ENCODE measurements around the gene OR2C3.
"Not testable (repeated sequence)": the region's sequence is repeated elsewhere in the genome, so short reads cannot be mapped to it uniquely, and the experiment has no call there.

Gene OR2C3

DNA sequence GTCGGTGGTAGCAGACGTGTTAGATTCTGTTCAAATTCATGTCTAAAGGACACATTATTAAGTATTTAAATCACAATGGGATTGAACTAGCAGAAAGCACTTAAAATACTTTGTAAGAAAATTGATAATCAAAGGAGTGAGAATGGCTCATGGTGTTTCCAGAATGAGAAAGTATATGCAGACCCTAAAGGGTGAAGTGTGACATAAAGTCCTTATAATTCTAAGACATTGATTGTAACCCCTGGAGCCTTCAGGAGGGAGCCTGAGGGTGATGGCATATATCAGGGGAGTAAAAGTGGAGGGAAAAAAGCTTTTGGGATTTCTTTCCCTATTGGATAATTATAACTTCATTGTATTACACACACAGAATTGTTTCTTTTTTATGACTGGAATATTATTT is at the start of gene OR2C3:
Gene OR2C3, minus strand, starts transcription at position 101 of the 400 bp plus-strand sequence. CDS start 3,929 bp downstream, outside the sequence.
- no peak for DNase-seq

GRCh38 chr1:247578946-247579460 is 42.8 kb upstream of the OR2C3 start:
- DNase-seq: no peak

- DNase-seq: no peak
Observed at GRCh38 chr1:247576514-247576913, 40.3 kb upstream of the OR2C3 start.

GRCh38 chr1:247574664-247575063 is 38.4 kb upstream of the OR2C3 start:
- DNase-seq: no peak

DNA sequence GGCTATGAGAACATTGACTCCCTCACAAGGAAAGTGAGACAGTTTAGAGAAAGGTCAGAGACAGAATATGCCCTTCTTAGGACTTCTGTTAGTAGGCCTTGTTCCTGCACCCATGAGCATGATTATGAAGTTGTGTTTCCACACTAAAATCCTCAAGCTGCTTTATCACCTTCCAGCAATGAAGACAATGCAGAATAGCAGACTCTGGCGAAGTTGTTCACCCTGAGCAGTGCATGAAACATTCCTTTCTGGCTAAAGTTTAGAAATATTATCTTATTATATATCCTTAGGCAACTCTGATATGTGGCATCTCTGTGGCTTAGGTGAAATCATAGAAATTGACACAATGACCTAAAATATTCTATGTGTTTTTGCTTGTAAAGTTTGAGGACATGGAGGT is 38.0 kb upstream of the OR2C3 start:
- DNase-seq: no peak

DNA sequence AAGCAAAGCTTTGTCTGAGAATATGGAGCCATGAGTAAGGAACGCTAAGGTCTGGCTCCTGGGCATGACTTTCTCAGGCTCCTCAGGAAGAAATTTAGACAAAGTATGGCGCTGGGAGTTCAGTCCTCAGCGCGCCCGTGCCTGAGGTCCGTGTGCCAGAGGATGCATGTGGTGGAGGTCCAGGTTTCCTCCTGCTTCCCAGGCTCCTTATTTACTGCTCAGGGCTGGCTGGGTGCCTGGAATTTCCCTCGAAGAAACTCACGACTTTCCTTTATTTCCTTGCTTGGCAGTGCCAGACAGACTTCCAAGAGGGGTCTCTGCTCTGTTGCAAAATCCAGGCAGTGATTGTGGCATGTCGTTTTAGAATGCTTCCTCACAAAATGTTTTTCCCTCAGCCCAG is 26.0 kb upstream of the OR2C3 start:
- DNase-seq: no peak

DNA sequence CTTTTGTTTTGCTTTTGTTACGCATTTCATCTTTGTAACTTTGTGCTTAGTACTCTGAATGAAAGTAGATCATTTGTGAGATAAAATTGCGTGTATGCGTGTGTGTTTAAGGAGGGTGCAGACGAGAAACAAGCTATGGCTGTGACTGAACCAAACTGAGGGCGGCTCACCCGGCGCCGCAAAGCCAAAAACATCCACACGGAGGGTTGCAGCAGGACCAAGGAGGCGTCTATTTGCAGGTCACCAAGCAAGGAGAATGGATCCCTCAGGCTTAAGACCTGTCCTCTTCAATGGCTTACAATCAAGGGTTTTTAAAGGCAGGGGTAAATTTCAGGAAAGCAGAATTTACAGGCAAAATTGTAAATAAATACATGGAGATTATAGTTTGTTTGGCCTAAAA is 25.5 kb upstream of the OR2C3 start:
- no peak for DNase-seq

DNA sequence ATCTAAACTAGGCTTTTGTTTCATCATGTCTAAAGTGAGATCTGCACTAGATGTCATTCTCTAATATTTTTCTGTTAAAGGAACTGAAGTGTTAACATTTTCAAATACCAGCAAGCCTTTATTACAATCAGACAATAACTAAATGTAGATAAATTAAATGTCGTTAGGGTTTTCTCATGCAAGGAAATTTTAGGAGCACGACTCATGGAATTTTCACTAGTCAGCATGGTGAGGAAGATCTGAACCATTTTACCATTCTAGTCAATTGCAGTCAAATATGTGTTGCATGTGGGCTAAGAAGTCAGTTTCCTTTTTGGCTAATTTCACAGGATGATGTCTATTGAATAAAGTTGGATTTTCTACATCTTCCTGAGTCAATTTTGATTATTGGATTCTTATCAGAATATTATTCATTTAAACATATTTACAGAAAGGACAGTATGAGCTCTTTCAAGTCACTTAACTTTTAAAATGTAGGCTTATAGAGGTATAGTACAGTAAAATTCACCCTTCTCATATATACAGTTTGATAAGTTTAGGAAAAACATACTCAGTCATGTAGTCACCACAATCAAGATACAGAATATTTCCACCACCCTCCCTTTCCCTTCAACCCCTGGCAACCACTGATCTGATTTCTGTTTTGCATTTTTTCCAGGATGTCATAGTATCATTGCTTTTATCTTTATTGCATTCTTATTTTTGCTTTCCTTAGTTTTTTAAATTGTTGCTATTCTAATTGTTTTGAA is 21.9 kb upstream of the OR2C3 start:
- no peak for DNase-seq

DNA sequence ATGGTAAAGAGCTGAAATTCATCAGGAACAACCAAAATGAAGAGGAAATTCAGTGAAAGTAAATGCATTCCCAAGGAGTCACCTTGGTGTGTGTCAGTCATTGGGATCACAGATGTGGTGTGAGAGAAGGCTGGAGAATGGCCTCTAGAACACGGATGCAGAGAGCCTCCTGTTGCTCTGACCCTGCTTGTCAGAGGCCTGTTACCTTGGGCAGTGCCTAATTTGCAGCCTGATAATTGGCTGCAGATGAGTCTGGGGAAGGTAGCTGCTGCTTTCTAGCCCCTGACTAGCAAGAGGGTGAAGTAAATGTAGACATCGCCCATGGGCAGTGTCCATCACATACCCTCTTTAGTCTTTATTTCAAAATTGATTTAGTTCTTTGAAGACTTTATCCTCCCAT is 16.0 kb upstream of the OR2C3 start:
- no peak for DNase-seq

DNA sequence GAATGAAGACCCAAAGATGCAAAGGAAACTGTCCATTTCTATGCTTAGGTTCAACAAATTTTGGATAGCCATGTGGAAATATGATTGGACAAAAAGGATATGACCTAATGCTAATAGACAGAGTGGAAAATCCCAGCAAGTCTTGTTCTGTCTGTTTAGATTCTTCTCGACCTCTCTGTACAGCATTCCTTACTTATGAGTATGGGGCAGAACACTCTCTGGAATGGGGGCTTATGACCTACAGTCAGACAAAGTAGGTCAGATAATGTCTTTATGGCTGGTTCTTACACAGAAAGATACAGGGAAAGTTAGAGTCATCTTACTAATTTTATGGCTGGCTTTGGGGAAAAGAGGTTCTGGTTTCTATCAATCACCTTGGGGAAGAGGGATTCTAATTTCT is 15.5 kb upstream of the OR2C3 start:
- DNase-seq: no peak

DNA sequence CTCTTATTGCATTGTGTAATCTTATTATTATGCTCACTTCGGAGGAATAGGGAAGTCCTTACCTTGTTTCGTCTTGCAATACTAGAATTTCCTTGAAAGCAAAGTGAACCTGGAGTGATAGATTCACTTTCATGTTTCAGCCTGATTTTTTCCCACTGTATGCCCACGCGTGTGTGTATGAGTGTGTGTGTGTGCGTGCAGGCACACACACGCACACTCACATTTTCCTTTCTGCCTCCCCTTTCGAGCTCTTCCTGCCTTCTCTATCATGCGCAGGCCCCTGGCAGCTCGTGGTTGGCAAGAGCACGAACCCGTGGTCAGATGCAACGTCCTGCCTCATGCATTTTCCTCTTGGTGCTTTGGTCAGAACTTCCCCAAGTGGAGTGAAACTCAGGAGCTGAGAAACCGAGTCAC is 12.5 kb upstream of the OR2C3 start, which contains the start of gene GCSAML:
Gene GCSAML, plus strand, starts transcription at position 366 of the 414 bp plus-strand sequence. CDS start 58 bp downstream, outside the sequence.
- DNase-seq: no peak

- DNase-seq: no peak
Observed at GRCh38 chr1:247548092-247548491, 11.9 kb upstream of the OR2C3 start.

DNA sequence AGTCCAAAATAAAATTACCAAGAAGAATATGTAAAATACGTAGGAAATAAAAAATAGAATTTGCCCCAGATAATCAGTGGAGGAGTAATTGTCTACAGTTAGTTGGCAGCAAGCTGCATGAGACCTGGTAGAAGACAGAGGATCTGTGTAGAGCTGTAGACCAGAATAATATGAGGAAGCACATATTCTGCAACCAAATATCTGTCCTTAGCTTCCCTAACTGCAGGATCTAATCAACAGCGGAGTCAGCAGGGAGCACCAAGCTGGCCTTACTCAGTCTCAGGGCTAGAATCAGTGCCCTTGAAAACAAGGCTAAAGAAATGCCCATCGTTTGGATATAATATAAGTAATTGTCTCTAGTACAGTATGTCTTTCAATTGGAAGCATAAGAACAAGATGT is 6.6 kb upstream of the OR2C3 start:
- DNase-seq: no peak

DNA sequence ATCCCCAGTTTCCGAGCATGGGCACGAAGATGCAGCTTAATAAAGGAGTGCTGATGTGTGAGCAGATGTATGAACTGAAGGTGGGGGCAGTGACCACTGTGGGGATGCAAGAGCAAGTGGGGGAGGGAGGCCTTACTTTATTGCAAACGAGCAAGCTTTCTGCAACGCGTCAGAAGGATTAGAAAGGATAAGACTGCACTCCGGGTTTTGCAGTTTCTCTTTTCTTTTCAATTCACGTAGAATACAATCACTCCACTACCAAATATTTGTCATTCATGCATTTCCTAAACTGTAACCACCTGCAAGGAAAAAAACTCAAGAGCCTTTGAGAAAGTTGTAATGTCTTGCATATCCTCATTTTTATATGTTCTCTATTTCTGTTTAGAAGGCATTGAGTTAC is 4.3 kb upstream of the OR2C3 start:
- no peak for DNase-seq

GRCh38 chr1:247539215-247539614 is 3.0 kb upstream of the OR2C3 start:
- no peak for DNase-seq

DNA sequence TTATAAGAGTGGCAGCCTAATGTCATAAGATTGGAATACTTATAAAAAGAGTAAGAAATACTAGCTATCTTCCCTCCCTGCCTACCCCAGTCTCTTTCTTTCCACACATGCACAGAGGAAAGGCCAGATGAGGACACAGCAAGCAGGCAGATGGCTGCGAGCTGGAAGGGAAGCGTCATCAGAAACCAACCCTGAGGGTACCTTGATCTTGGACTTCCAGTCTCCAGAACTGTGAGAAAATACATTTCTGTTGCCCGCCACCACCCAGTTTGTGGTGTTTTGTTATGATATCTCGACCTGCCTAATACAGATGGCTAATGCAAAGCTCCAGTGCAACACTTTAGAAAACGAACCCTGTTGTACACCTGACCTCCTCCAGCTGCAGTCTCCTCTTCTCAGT is 2.3 kb upstream of the OR2C3 start:
- no peak for DNase-seq

- DNase-seq: no peak
Observed at GRCh38 chr1:247535402-247535801, 838 bp downstream of the OR2C3 start.

DNA sequence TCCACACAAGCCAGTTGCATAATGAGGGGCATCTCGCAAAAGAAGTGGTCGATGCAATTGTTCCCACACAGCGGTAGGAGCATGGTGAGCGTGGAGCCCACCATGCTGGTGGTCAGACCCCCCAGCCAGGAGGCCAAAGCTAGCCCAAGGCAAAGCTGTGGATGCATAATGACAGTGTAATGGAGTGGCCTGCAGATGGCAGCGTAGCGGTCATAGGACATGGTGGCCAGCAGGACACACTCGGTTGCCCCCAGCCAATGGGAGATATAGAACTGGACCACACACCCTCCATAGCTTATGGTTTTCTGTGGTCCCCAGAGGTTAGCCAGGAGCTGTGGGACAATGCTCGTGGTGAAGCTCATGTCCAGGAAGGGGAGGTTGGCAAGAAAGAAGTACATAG is 4.3 kb downstream of the OR2C3 start:
- no peak for DNase-seq

GRCh38 chr1:247530785-247531184 is 5.5 kb downstream of the OR2C3 start:
- DNase-seq: no peak

GRCh38 chr1:247529771-247530355 is 6.4 kb downstream of the OR2C3 start:
- DNase-seq: no peak

DNA sequence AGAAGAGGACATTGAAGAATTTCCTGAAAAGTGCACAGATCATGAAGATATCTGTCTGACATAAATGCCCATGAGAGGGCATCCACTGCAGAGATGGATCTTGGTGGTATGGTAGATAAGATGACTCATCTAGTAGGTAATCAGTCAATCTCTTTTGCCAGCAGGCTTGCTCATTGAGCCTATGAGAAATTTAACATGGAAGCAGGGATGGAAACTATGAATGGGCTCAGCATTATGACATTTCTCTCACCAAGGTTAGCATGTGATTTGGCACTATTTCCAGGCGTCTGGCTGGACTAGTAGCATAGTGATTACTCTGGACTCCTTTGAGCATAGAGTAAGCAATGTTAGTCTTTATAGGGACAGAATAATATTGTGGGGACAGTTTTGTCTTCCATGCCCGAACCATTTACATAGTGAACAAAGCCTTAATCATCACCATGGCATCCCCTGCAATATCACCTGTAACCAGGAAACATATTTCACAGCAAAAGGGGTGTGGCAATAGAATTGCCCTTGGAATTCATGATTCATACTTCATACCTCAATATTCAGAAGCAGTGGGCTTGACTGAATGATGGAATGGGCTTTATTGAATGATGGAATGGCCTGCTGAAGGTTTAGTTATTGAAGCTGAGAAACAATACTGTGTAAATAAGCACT is 7.3 kb downstream of the OR2C3 start:
- DNase-seq: no peak

GRCh38 chr1:247521886-247522285 is 14.4 kb downstream of the OR2C3 start:
- DNase-seq: not testable (repeated sequence)

DNA sequence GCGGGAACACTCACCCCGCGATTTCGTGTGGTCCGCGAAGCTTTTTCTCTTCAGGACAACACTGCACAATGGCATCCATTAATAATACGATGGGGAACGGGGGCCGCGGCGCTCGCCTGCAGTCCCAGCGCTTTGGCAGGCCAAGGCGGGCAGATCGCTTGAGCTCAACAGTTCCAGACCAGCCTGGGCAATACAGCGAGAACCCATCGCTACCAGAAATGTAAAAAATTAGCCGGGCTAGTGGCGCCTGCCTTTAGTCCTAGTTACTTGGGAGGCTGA is 17.7 kb downstream of the OR2C3 start:
- no peak for DNase-seq

All from NCI-H345 (cell line).